ENCODE results near the gene GRM1. TPM values are rescaled to one million over a fixed set of nuclear protein-coding genes. Genes with fewer than 3 reads are reported as not detected.

The GRM1 gene
- total RNA-seq, result not detected
- not detected for polyA plus RNA-seq
- long read RNA-seq, donor 1, result 0 reads
- long read RNA-seq, donor 2, result 0 reads
- long read RNA-seq, donor 3, result 0 reads
- long read RNA-seq, donor 4, result 0 reads
- long read RNA-seq, donor 5, result 0 reads
- long read RNA-seq, donor 6, result 0 reads
- long read RNA-seq, donor 7, result 0 reads
- long read RNA-seq, donor 8, result 0 reads
- long read RNA-seq, donor 9, result 0 reads
- long read RNA-seq, donor 10, result 0 reads

DNA sequence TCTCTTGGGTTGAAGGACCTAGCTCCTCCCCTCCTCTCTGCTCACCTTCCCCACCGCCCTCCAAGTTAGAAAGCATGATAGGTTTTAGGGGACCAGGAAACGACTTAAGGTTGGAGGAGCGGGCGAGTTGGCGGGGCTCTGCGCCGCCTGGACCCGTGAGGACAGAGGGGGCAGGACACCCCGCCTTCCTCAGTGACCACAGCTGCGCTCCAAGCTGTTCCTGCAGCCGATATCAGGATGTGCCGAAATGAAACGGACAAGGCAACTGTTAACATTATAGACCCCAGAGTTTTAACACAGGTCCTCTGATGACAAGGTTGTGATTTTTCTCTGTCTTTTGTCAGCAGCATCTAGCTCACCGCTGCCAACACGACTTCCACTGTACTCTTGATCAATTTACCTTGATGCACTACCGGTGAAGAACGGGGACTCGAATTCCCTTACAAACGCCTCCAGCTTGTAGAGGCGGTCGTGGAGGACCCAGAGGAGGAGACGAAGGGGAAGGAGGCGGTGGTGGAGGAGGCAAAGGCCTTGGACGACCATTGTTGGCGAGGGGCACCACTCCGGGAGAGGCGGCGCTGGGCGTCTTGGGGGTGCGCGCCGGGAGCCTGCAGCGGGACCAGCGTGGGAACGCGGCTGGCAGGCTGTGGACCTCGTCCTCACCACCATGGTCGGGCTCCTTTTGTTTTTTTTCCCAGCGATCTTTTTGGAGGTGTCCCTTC lies at the start of gene GRM1:
GRM1 (plus strand) TSS at position 212 of the 722 bp plus-strand sequence; CDS start at position 668, 456 bp downstream.
- H3K36me3 ChIP-seq, result no peaks in the 10 kb centered on the region
- H3K27me3 ChIP-seq, result peaks cover 10 to 45% (median 30%) of the 10 kb centered on the region in 3 donors
- H3K9me3 ChIP-seq, result peaks cover 0 to 6% (median 0%) of the 10 kb centered on the region in 4 donors
- whole genome bisulfite sequencing, 5 donors, result 6 to 14% (median 7%) methylated on average over 39 of the region's 39 CpGs
- intact Hi-C loops (cut with DNase I; ENCODE audit: low total_unique reads), result no loop called here
- no peak for DNase-seq
- H3K27ac ChIP-seq, result no peak within 1 kb of the TSS
- TF ChIP-seq POLR2AphosphoS5 (IDR thresholded peaks at IDR 0.05) (no peak), POLR2A (IDR thresholded peaks at IDR 0.05) (no peak), EP300 (IDR thresholded peaks at IDR 0.05) (no peak)
- H3K4me1 ChIP-seq, result peaks cover 0 to 12% (median 4%) of the 10 kb centered on the region in 4 donors
- peak within 1 kb of the TSS in 1 of 4 donors; percentile 20 for H3K4me3 ChIP-seq

DNA sequence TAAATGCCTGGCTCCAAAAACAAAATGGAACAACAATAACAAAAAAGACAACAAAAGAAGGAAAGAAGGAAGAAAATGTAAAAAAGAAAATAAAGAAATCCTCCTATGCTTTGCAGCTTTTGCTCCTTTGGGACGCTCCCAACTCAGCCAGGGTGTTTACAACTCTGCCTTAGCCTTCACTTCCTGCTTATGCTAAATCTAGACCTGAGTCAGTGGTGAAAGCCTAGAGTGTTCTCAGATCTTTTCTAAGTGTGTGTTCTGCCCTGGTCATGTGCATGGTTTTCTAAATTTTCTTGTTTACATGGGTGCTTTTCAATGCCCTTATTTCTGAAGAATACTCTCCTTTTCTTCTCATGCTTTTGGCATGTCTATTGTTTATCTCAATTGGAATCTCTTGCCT lies 19.5 kb upstream of the GRM1 start:
- peaks cover 0 to 15% (median 6%) of the 10 kb centered on the region in 4 donors for H3K9me3 ChIP-seq
- no peaks in the 10 kb centered on the region for H3K27me3 ChIP-seq
- H3K4me3 ChIP-seq, result no peak overlapping the region
- H3K27ac ChIP-seq, result no peak overlapping the region
- no peaks in the 10 kb centered on the region for H3K4me1 ChIP-seq
- intact Hi-C loops (cut with DNase I; ENCODE audit: low total_unique reads), result no loop called here
- WGBS, 5 donors, result 71 to 83% (median 74%) methylated on average over 1 of the region's 1 CpG
- TF ChIP-seq POLR2AphosphoS5 (IDR thresholded peaks at IDR 0.05), result no peak
- TF ChIP-seq POLR2A (IDR thresholded peaks at IDR 0.05), result no peak
- no peak for TF ChIP-seq EP300 (IDR thresholded peaks at IDR 0.05)
- TF ChIP-seq, protein P1, sequence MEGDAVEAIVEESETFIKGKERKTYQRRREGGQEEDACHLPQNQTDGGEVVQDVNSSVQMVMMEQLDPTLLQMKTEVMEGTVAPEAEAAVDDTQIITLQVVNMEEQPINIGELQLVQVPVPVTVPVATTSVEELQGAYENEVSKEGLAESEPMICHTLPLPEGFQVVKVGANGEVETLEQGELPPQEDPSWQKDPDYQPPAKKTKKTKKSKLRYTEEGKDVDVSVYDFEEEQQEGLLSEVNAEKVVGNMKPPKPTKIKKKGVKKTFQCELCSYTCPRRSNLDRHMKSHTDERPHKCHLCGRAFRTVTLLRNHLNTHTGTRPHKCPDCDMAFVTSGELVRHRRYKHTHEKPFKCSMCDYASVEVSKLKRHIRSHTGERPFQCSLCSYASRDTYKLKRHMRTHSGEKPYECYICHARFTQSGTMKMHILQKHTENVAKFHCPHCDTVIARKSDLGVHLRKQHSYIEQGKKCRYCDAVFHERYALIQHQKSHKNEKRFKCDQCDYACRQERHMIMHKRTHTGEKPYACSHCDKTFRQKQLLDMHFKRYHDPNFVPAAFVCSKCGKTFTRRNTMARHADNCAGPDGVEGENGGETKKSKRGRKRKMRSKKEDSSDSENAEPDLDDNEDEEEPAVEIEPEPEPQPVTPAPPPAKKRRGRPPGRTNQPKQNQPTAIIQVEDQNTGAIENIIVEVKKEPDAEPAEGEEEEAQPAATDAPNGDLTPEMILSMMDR (IDR thresholded peaks at IDR 0.05), result no peak
- DNase-seq, result no peak
- H3K36me3 ChIP-seq, result no peaks in the 10 kb centered on the region

DNA sequence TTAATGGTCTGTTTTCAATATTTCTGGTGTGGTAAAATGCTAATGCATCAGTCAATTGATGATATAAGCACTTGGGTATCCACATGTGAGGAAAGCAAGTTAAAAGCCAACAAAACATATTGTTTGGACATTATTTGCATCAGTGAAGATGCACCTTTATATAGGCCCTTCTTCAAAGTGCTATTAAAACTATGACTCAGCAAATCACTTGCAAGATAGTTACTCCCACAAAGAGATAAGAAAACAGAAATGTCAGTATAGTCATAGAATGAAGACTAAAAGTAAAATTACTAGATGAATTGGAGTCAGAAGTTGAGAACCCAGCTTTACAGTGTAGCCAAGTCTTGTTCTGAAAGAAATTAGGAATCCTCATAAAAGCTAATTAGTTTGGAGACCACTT lies 14.6 kb upstream of the GRM1 start:
- H3K36me3 ChIP-seq, result no peaks in the 10 kb centered on the region
- TF ChIP-seq POLR2AphosphoS5 (IDR thresholded peaks at IDR 0.05), result no peak
- TF ChIP-seq, protein P1 (IDR thresholded peaks at IDR 0.05), result no peak
- TF ChIP-seq EP300 (IDR thresholded peaks at IDR 0.05), result no peak
- TF ChIP-seq POLR2A (IDR thresholded peaks at IDR 0.05), result no peak
- DNase-seq, result no peak
- H3K27ac ChIP-seq, result no peak overlapping the region
- H3K4me1 ChIP-seq, result no peaks in the 10 kb centered on the region
- intact Hi-C loops (cut with DNase I; ENCODE audit: low total_unique reads), result no loop called here
- H3K9me3 ChIP-seq, result peaks cover 0 to 14% (median 3%) of the 10 kb centered on the region in 4 donors
- no peak overlapping the region for H3K4me3 ChIP-seq
- H3K27me3 ChIP-seq, result no peaks in the 10 kb centered on the region

- H3K27ac ChIP-seq, result no peak overlapping the region
- TF ChIP-seq POLR2A (IDR thresholded peaks at IDR 0.05) (no peak), EP300 (IDR thresholded peaks at IDR 0.05) (no peak)
- TF ChIP-seq, protein P1 (IDR thresholded peaks at IDR 0.05), result no peak
- no peaks in the 10 kb centered on the region for H3K4me1 ChIP-seq
- H3K9me3 ChIP-seq, result no peaks in the 10 kb centered on the region
- no peaks in the 10 kb centered on the region for H3K27me3 ChIP-seq
- DNase-seq, result no peak
- no peak overlapping the region for H3K4me3 ChIP-seq
- H3K36me3 ChIP-seq, result no peaks in the 10 kb centered on the region
- intact Hi-C loops (cut with DNase I; ENCODE audit: low total_unique reads), result no loop called here
Measured at GRCh38 chr6:146017672-146018071, 11.2 kb upstream of the GRM1 start.

GRCh38 chr6:146026873-146027272 lies 2.0 kb upstream of the GRM1 start:
- peaks cover 0 to 6% (median 0%) of the 10 kb centered on the region in 4 donors for H3K9me3 ChIP-seq
- H3K4me1 ChIP-seq, result peaks cover 0 to 12% (median 4%) of the 10 kb centered on the region in 4 donors
- DNase-seq, result no peak
- H3K27ac ChIP-seq, result no peak overlapping the region
- WGBS, 5 donors, result 62 to 78% (median 67%) methylated on average over 3 of the region's 3 CpGs
- H3K27me3 ChIP-seq, result peaks cover 10 to 45% (median 30%) of the 10 kb centered on the region in 3 donors
- no peak overlapping the region for H3K4me3 ChIP-seq
- H3K36me3 ChIP-seq, result no peaks in the 10 kb centered on the region
- intact Hi-C loops (cut with DNase I; ENCODE audit: low total_unique reads), result no loop called here
- TF ChIP-seq POLR2A (IDR thresholded peaks at IDR 0.05) (no peak), POLR2AphosphoS5 (IDR thresholded peaks at IDR 0.05) (no peak), EP300 (IDR thresholded peaks at IDR 0.05) (no peak)
- TF ChIP-seq, protein P1 (IDR thresholded peaks at IDR 0.05), result no peak

Measured in stomach (tissue), 19 donors.